ENCODE measurements around the gene XDH.

The XDH gene

DNA sequence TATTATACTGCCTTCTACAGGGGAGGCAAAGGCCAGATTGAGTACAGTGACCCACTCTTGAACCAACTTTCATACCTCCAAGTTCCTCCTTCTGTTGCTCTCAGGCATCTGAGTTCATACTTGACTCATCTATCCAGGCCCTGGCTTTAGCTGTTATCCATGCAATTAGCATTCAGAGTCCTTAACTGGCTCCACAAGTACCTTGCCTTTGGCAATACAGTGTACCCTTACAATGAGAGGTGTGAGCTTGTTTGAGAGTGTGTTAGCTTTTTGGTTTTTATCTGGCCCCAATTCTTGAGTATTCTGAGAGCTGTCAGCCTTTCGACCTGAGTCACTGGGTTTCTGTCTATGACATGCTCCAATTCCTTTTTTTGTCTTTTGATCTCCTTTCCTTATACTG is 120.3 kb downstream of the XDH start:
- Histone ChIP-seq H3K36me3 (ENCODE audit: control insufficient read depth, insufficient read depth, low read length) (no peaks in the 10 kb centered on the region), H3K9me3 (ENCODE audit: control insufficient read depth, insufficient read depth, low read length) (no peaks in the 10 kb centered on the region), H3K4me3 (ENCODE audit: low read length) (no peak overlapping the region), H3K27me3 (ENCODE audit: control insufficient read depth, insufficient read depth, low read length) (no peaks in the 10 kb centered on the region), H3K27ac (ENCODE audit: low read length) (no peak overlapping the region), H3K4me1 (ENCODE audit: control insufficient read depth, insufficient read depth, low read length) (no peaks in the 10 kb centered on the region)
- no CpG with 5 or more reads among the region's 1 CpG for WGBS (ENCODE audit: insufficient coverage, insufficient read length)
- no peak for DNase-seq (ENCODE audit: low read depth, low spot score)

DNA sequence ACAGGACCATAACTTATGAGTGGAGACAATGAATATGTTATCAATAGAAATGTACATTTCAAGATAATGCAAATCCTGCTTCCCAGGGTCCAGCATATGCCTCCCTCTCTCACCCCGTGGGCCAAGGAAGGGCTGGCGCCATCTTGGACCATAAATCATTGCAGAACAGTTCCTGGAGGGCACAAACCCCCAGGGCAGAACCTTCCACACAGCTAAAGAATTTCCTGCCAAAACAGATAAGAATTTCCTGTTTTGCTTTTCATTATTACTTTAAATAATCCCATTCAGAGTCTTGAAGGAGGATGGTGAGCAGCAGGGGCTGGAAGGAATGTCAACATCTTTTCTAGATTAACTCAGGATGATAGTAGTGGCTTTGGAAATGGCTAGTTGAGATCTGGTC is 126.9 kb downstream of the XDH start:
- Histone ChIP-seq H3K4me1 (ENCODE audit: control insufficient read depth, insufficient read depth, low read length) (no peaks in the 10 kb centered on the region; the same call in 1 of the 2 replicates), H3K9me3 (ENCODE audit: control insufficient read depth, insufficient read depth, low read length) (no peaks in the 10 kb centered on the region), H3K36me3 (ENCODE audit: control insufficient read depth, insufficient read depth, low read length) (no peaks in the 10 kb centered on the region), H3K4me3 (ENCODE audit: low read length) (no peak overlapping the region), H3K27me3 (ENCODE audit: control insufficient read depth, insufficient read depth, low read length) (no peaks in the 10 kb centered on the region), H3K27ac (ENCODE audit: low read length) (no peak overlapping the region)
- no peak for DNase-seq (ENCODE audit: low read depth, low spot score)
- no CpG with 5 or more reads among the region's 2 CpGs for WGBS (ENCODE audit: insufficient coverage, insufficient read length)

DNA sequence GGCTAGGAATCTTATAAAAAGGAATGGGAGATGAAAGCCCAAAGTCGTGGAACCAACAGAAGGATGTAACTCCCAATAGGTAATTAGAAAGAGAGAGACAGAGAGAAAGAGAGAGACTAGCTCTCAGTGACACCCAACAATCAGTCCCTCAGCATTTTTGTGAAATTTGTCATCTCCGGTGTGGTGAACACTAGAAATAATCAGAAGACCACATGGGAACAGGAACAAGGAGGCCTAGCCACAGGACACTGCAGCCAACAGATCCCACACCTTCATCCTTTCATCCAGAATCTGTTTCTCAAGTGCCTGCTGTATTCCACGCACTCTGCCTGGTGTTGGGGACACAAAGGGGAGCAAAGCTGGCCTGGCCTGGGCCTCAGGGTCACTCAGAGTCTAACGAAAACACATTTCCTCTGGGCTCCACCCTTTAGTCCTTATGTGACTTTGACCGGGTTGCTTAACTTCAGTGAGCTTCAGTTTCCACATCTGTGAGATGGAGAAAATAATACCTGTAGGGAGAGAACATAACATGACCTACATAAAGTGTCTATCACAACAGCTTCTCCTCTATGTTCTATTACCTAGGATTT is 127.5 kb downstream of the XDH start:
- Histone ChIP-seq H3K4me1 (ENCODE audit: control insufficient read depth, insufficient read depth, low read length) (no peaks in the 10 kb centered on the region; the same call in 1 of the 2 replicates), H3K27ac (ENCODE audit: low read length) (no peak overlapping the region), H3K4me3 (ENCODE audit: low read length) (no peak overlapping the region), H3K27me3 (ENCODE audit: control insufficient read depth, insufficient read depth, low read length) (no peaks in the 10 kb centered on the region), H3K9me3 (ENCODE audit: control insufficient read depth, insufficient read depth, low read length) (no peaks in the 10 kb centered on the region), H3K36me3 (ENCODE audit: control insufficient read depth, insufficient read depth, low read length) (no peaks in the 10 kb centered on the region)
- no CpG with 5 or more reads among the region's 5 CpGs for WGBS (ENCODE audit: insufficient coverage, insufficient read length)
- DNase-seq (ENCODE audit: low read depth, low spot score): no peak

DNA sequence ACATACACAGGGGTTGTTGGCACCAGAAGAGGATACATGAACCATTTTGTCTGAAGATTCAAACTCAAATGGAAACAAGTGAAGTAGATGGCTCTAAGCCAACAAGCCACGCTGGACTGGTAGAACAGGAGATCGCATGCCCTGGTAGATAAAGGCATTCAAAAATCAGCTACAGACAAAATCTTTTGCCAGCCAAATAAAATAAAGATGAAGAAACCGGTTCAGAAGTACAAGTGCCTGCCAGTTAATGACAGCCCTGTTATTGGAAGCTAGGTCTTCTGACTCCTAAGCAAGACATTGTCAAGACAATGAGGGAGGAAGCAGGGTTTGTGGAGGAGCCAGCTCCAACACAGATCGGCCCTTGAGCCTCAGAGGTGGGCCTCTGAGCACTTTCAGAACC is 128.3 kb downstream of the XDH start:
- H3K4me3 ChIP-seq (ENCODE audit: low read length): no peak overlapping the region
- no peaks in the 10 kb centered on the region for H3K27me3 ChIP-seq (ENCODE audit: control insufficient read depth, insufficient read depth, low read length)
- DNase-seq (ENCODE audit: low read depth, low spot score): no peak
- H3K36me3 ChIP-seq (ENCODE audit: control insufficient read depth, insufficient read depth, low read length): no peaks in the 10 kb centered on the region
- no CpG with 5 or more reads among the region's 4 CpGs for WGBS (ENCODE audit: insufficient coverage, insufficient read length)
- H3K27ac ChIP-seq (ENCODE audit: low read length): no peak overlapping the region
- no peaks in the 10 kb centered on the region; the same call in 1 of the 2 replicates for H3K4me1 ChIP-seq (ENCODE audit: control insufficient read depth, insufficient read depth, low read length)
- H3K9me3 ChIP-seq (ENCODE audit: control insufficient read depth, insufficient read depth, low read length): no peaks in the 10 kb centered on the region

All from iPS DF 6.9 (cell line).